H1 (cell line): ENCODE data around the gene GNLY. TPM values are rescaled to one million over a fixed set of nuclear protein-coding genes. Genes with fewer than 3 reads are reported as not detected.

ENCODE experiments used
- BCL11A ChIP-seq, 2 experiments: IDR thresholded peaks; one replicate each; pipeline ENCODE4 v1.6.1; 2011; ENCODE audit warnings: low read depth in 2 of 2, low read length in 2 of 2, mild to moderate bottlenecking in 2 of 2
- CBX8 ChIP-seq: fragments of 300-800, 300-1000 bp; sonication (generic); IDR thresholded peaks from 2 replicates; pipeline ENCODE4 v1.7.1; 2016; ENCODE audit warnings: low read depth, low read length, borderline replicate concordance
- RXRA ChIP-seq: IDR thresholded peaks from 2 replicates; pipeline ENCODE4 v1.6.1; 2011; ENCODE audit warnings: low read depth, mild to moderate bottlenecking, low read length, moderate library complexity; ENCODE audit not compliant: insufficient read depth
- TEAD4 ChIP-seq: IDR thresholded peaks from 2 replicates; pipeline ENCODE4 v1.6.1; 2012; ENCODE audit warnings: low read depth, low read length, inconsistent platforms, mixed read lengths
- polyA plus RNA-seq, 7 experiments: library from polyadenylated mRNA; depleted of rRNA in 3 of 7; stranded (reverse) in 5 of 7; unstranded in 2 of 7; fragments of >200 nt in 5 of 7; fragments of 200-250 nt in 2 of 7; gene quantifications; 1 replicate in 5 of 7; 2 replicates in 1 of 7; 4 replicates in 1 of 7; pipeline versions ENCODE4 v1.2.1 to v1.2.3, GENCODE V29; 2011 to 2013; ENCODE audit warnings: missing spikeins in 2 of 7, mixed read lengths in 2 of 7
- small RNA-seq: library from polyadenylated mRNA; stranded (forward); fragments of <200 nt; extraction: miRNeasy Mini kit (QIAGEN cat#:217004); gene quantifications from one replicate; pipeline ENCODE3, GENCODE V24; 2013; ENCODE audit not compliant: insufficient read depth
- total RNA-seq: library from RNA; stranded (reverse); fragmentation: NEBNext Ultra II Directional; extraction: Animal tissue kit (Norgen Biotek cat#: 25700); gene quantifications from 2 replicates; pipeline ENCODE4 v1.2.1, GENCODE V29; 2021
- TF ChIP-seq, protein P1 (sequence below): IDR thresholded peaks from 2 replicates; pipeline ENCODE4 v1.6.1; 2011; ENCODE audit warnings: low read depth, mild to moderate bottlenecking, low read length; ENCODE audit not compliant: insufficient read depth

The GNLY gene
- total and polyA plus RNA-seq, 2 of the 8 experiments (the other 6 are each of a cell fraction or from before 2014, with no cell fraction given): 0.03 TPM; not detected in 1

DNA sequence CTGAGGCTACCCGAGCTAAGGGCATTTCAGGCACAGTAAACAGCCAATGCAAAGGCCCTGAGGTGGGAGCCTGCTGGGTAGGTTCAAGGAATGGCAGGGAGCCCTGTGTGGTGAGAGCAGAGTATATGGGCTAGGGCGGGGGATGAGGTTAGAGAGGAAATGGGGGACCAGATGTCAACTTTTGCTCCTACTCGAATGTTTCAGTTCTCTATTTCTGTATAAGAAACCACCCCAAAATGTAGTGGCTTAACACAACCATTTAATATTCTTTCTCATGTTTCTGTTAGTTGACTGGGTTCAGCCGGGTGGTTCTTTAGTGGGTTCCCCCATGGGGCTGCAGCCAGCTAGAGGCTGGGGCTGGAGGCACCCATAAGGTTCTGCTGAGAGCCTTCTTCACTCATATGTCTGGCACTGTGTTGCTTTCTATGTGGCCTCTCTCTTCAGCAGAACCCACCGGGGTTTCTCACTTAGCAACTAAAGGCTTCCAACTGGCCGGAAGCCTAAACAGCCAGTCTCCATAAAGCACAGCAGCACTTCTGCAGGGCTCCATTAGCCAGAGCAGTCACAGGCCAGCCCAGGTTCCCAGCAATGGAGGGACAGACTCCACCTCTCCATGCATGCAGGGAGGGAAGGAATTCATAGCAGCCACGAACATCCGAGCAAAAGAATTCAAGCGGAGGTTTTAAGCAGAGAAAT is 54.0 kb downstream of the GNLY start (continued):
- TF ChIP-seq, protein P1, sequence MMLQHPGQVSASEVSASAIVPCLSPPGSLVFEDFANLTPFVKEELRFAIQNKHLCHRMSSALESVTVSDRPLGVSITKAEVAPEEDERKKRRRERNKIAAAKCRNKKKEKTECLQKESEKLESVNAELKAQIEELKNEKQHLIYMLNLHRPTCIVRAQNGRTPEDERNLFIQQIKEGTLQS: no peak
- TF ChIP-seq BCL11A (IDR thresholded peaks at IDR 0.05; ENCODE audit: low read depth in 2 of 2, low read length in 2 of 2) (no peak), TEAD4 (no peak), RXRA (no peak), CBX8 (no peak)

Small RNA genes within 50 kb of the gene (small RNA-seq; reads per million reads assigned to genes)
- not detected for gene RNU1-38P

Other genes starting within 250 kb of the GNLY start
- 297 and 307 TPM in 2 replicates for gene MAT2A, start 155.2 kb upstream of the GNLY start, total RNA-seq
- 186 and 255 TPM in 2 replicates for gene MAT2A, start 155.2 kb upstream of the GNLY start, polyA plus RNA-seq (2011; rRNA removed)
- 33.8 and 36.1 TPM in 2 replicates for gene GGCX, start 132.9 kb upstream of the GNLY start, total RNA-seq
- 29.4 and 47.8 TPM in 2 replicates for gene GGCX, start 132.9 kb upstream of the GNLY start, polyA plus RNA-seq (2011; rRNA removed)
- gene VAMP8, start 116.8 kb upstream of the GNLY start, total RNA-seq: 34.4 and 38.1 TPM in 2 replicates
- gene VAMP8, start 116.8 kb upstream of the GNLY start, polyA plus RNA-seq (2011; rRNA removed): 55.2 and 69.7 TPM in 2 replicates
- gene VAMP5, start 109.9 kb upstream of the GNLY start, total RNA-seq: 4.7 and 5.2 TPM in 2 replicates
- gene VAMP5, start 109.9 kb upstream of the GNLY start, polyA plus RNA-seq (2011; rRNA removed): 13.4 and 14.2 TPM in 2 replicates
- gene RNF181, start 98.6 kb upstream of the GNLY start, total RNA-seq: 97.2 and 99.5 TPM in 2 replicates
- gene RNF181, start 98.6 kb upstream of the GNLY start, polyA plus RNA-seq (2011; rRNA removed): 398 and 514 TPM in 2 replicates
- 19.8 and 22.4 TPM in 2 replicates for gene TMEM150A, start 91.7 kb upstream of the GNLY start, total RNA-seq
- gene TMEM150A, start 91.7 kb upstream of the GNLY start, polyA plus RNA-seq (2011; rRNA removed): 29.9 and 42.6 TPM in 2 replicates
- 40.9 and 46.3 TPM in 2 replicates for gene C2orf68, start 82.3 kb upstream of the GNLY start, total RNA-seq
- gene C2orf68, start 82.3 kb upstream of the GNLY start, polyA plus RNA-seq (2011; rRNA removed): 47.2 and 49.4 TPM in 2 replicates
- gene USP39, start 78.2 kb upstream of the GNLY start, total RNA-seq: 86.2 and 90.4 TPM in 2 replicates
- gene USP39, start 78.2 kb upstream of the GNLY start, polyA plus RNA-seq (2011; rRNA removed): 76.3 and 81.5 TPM in 2 replicates
- not detected in 2 replicates for gene SFTPB, start 26.2 kb upstream of the GNLY start, total RNA-seq
- not detected in 2 replicates for gene SFTPB, start 26.2 kb upstream of the GNLY start, polyA plus RNA-seq (2011; rRNA removed)
- 0.50 and 0.54 TPM in 2 replicates for gene ATOH8, start 59.6 kb downstream of the GNLY start, total RNA-seq
- 0.53 and 0.74 TPM in 2 replicates for gene ATOH8, start 59.6 kb downstream of the GNLY start, polyA plus RNA-seq (2011; rRNA removed)
- 3.0 and 4.5 TPM in 2 replicates for gene ST3GAL5, start 194.6 kb downstream of the GNLY start, total RNA-seq
- gene ST3GAL5, start 194.6 kb downstream of the GNLY start, polyA plus RNA-seq (2011; rRNA removed): 1.6 and 1.9 TPM in 2 replicates